HG03066 (cell line): Measurements from ENCODE around the gene DPP3.

Experiments used
- ATAC-seq: cut with Tn5 transposase; IDR thresholded peaks from one replicate; pipeline ENCODE4 v1.9.1; 2021; ENCODE audit warnings: low read depth; ENCODE audit not compliant: unreplicated experiment

DPP3 gene

GRCh38 chr11:66479394-66480116 is 679 bp upstream of the DPP3 start:
- peak; percentile 14 for ATAC-seq

- no peak for ATAC-seq
These were observed 4.7 kb downstream of the DPP3 start for GRCh38 chr11:66484806-66485380.

DNA sequence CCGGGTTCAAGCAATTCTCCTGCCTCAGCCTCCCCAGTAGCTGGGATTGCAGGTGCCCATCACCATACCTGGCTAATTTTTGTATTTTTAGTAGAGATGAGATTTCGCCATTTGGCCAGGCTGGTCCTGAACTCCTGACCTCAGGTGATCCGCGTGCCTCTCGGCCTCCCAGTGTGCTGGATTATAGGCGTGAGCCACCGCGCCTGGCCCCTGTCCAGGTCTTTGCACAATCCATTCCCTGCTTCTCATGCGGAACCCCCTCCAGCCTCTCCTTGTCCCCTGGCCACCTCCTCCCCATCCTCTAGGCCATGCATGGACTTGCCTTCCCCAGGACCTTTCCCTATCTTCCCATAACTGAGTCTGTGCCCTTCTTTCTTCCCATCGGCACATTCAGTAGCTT is 8.7 kb downstream of the DPP3 start:
- ATAC-seq: no peak

GRCh38 chr11:66489636-66490035 is 9.4 kb downstream of the DPP3 start:
- no peak for ATAC-seq

- no peak for ATAC-seq
These were observed 11.2 kb downstream of the DPP3 start for GRCh38 chr11:66491315-66491935.

GRCh38 chr11:66492161-66492865 is 12.1 kb downstream of the DPP3 start:
- ATAC-seq: no peak

DNA sequence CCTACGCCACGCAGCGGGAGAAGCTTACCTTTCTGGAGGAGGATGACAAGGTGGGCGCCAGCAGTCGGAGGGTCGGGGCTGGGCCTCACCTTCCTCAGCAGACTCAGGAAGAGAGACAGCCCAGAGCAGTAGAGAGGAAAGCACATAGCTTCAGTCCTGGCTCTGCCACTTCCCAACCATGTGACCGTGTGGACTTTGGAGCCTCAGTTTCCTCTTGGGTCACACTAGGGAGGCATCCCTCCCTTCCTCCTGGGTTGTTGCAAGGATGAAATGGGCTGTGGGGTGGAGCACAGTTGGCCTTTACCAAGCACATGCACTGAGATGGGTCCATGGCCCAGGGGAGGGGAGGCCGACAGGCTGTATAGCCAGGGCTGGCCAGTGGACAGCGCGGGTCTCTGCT is 12.9 kb downstream of the DPP3 start:
- ATAC-seq: no peak

DNA sequence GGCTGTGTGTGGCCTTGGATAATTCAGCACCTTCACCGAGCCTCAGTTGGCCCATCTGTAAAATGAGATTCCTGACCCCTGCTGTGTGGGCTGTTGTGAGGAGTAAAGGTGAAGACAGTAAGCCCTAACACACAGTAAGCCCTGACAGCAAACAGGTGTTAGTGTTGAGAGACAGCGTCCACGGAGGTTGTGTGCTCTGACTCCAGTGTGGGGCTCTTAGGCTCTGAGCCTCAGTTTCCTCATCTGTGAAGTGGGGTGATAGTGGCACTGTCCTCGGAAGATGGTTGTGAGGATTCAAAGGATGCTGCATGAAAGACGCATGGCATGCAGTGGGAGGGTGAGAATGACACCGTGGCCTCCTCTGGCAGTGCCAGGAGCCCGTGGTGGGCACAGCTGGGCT is 14.2 kb downstream of the DPP3 start:
- ATAC-seq: no peak

GRCh38 chr11:66494935-66495334 is 14.7 kb downstream of the DPP3 start:
- ATAC-seq: no peak

- ATAC-seq: no peak
These were observed 15.2 kb downstream of the DPP3 start for GRCh38 chr11:66495401-66495854.

- no peak for ATAC-seq
These were observed 17.0 kb downstream of the DPP3 start for GRCh38 chr11:66497206-66497605.

DNA sequence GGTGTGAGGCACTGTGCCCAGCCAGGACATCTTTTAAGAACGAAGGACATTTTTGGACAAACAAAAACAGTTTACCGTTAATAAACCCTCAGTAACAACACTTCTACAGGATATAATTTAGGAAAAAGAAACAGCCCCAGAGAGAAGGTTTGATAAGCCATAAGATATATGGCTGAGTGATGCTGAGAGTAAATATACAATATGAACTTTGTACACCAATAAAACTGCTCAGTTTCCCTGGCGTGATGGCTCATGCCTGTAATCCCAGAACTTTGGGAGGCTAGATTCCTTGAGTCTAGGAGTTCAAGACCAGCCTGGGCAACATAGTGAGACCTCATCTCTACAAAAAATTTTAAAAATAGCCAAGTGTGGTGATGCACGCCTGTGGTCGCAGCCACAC is 18.3 kb downstream of the DPP3 start:
- no peak for ATAC-seq

GRCh38 chr11:66505276-66505816 is 25.1 kb downstream of the DPP3 start:
- ATAC-seq: no peak

GRCh38 chr11:66509131-66509561 is 28.9 kb downstream of the DPP3 start:
- ATAC-seq: no peak

DNA sequence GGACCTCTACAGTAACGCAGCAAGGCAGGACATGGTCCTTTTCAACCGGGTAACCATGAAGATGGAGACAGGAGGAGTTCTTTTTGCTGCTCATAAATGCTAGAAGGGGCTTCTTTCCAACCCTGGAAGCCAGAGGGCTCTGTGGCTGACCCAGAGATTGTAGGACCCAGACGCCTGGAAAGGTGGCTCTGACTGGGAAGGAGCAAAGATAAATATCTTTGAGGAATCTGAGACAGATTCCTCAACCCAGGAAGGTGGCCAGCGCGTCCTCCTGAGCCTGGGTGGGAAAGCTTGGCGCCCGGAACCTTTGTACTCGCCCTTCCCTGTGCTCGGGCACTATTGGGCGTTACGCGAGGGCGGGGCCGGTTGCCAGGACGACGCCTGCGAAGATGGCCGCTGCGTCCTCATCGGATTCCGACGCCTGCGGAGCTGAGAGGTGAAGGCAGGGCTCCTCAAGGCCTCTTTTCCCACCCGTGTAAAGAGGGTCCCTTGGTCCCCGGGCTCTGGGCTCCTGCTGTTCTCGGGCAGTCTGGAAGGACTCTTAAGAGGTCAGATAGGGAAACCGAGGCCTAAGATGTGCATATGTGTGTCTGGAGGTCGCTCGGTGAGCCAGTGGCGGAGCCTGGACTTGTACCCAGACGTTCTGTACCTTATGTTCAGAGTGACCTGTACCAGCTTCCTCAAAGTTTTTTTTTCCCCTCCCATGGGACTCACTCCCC is 30.2 kb downstream of the DPP3 start, which contains the start of gene BBS1:
Gene BBS1, plus strand, starts transcription at position 365 of the 719 bp plus-strand sequence. Its CDS starts 25 bp downstream, at position 390.
- peak; percentile 76 for ATAC-seq

DNA sequence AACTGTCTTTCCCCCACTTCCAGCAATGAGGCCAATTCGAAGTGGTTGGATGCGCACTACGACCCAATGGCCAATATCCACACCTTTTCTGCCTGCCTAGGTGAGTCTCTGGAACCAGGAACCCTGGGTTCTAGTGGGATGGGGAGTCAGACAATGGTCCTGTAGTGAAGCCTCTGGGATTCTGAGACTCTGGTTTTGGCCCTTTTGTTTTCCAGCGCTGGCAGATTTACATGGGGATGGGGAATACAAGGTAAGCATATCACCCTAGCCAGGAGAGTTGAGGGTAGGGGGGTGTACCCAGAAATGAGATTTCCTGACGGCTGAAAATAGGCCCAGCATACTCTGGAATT is 30.7 kb downstream of the DPP3 start:
- ATAC-seq: no peak

DNA sequence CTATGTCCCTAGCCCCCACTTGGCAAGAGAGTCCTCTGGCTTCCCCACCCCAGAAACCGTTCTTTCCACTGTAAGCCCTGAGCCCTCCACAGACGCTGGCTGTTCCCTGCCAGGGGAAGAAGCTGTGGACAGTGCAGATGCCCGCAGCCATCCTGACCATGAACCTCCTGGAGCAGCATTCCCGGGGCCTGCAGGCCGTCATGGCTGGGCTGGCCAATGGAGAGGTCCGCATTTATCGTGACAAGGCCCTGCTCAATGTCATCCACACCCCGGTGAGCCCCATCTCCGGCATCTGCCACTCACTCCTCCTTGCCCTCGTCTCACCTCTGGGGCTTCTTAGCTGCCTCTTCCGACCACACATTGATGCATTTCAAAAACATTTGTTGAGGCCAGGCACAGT is 43.4 kb downstream of the DPP3 start:
- ATAC-seq: no peak

DNA sequence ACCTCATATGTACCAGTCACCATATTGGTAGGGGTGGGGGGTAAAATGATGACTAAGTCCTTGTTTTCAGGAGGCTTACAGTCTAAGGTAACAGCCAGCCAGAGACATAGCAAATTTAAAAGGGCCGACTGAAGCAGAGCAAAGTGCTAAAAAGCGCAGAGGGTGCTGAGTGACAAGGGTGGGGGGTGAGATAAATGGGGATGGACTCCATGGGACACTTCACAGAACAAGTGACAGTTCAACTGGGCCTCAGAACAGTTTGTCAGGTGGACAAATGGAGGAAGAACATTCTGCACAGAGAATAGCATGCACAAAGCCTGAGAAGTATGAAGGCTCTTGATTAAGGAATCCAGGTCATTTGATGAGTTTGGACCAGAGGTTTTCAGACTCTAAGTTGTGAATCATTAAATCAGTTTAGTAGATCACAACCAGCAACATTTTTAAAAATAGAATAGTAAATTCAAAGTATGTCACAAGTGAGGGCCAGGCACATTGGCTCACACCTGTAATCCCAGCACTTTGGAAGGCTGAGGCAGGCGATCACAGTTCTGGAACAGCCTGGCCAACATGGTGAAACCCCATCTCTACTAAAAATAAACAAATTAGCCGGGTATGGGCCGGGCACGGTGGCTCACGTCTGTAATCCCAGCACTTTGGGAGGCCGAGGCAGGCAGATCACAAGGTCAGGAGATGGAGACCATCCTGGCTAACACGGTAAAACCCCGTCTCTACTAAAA is 44.2 kb downstream of the DPP3 start:
- no peak for ATAC-seq

DNA sequence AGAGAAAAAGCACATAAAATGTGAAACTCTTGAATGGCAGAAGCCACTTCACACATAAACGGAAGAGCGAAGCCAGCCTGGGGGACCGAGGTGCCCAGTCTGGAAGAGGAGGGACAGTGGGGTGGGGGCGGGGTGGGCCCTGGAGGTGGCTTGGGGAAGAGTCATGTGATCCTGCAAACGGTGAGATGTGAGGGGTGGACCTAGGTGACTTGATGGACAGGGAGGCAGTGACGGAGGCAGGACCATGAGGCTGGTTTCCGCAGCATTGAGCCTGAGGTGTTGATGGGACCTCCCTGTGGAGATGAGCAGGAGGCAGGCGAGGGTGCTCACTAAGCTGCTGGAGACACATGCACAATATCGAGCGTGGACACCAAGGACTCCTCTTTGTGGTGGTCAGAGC is 48.8 kb downstream of the DPP3 start:
- no peak for ATAC-seq

DNA sequence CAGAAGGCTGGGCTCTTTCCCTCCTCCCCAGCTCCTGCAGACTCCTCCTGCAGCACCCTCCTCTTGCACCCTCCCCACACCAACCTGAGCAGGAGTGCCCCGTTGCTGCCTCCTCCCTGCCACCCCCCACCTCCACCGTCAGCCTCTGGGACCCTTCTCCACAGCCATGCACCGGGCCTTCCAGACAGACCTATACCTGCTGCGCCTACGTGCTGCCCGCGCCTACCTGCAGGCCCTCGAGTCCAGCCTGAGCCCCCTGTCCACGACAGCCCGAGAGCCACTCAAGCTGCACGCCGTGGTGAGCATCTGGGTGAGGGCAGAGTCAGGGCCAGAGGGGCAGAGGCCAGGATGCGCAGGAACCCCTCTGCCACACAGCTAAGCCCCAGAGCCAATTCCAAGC is 49.4 kb downstream of the DPP3 start:
- no peak for ATAC-seq
